HCT116 (cell line): ENCODE results near the gene AHNAK. TPM values are rescaled to one million over a fixed set of nuclear protein-coding genes. Genes with fewer than 3 reads are reported as not detected.

Experiments
- ATAC-seq: fragments of 200-7000 bp; cut with Tn5 transposase; 2 replicates; pipeline ENCODE4 v1.9.1; 2020; ENCODE audit warnings: mild to moderate bottlenecking, moderate library complexity
- BruUV-seq: library from RNA; stranded (reverse); fragments of 400-500 nt; replicated peaks from 2 replicates; lab custom pipeline; 2021; lab: Mats Ljungman, UMichigan
- CTCF ChIA-PET: fragments of 300-600 bp; sonication (Branson Sonifier 250); formaldehyde crosslinking; loops from one replicate; lab custom pipeline; 2021; ENCODE audit warnings: antibody characterized with exemption; lab: Charles Lee
- POLR2A ChIA-PET: fragments of 300-600, 350-600 bp; sonication (Branson Sonifier 250); formaldehyde crosslinking; loops from one replicate; lab custom pipeline; 2021; ENCODE audit warnings: antibody characterized with exemption; lab: Charles Lee
- RAD21 ChIA-PET, 2 experiments: fragments of 300-600 bp; sonication (Branson Sonifier 250); formaldehyde crosslinking; loops; one replicate each; lab custom pipeline; 2023; ENCODE audit warnings: low total read pairs in 2 of 2; ENCODE audit not compliant: uncharacterized antibody in 2 of 2, unreplicated experiment in 2 of 2, low non-redundant PET in 1 of 2; lab: Charles Lee
- DNase-seq: peaks from one replicate; pipeline ENCODE4 v3.0.0-alpha.2; 2010; ENCODE audit warnings: low read depth, low spot score
- H2AFZ ChIP-seq: fragments of 200-600 bp; shearing (Covaris generic), sonication (generic); 2 replicates; pipeline ENCODE4 v1.6.1; 2017; ENCODE audit warnings: low read depth, mixed run types, mixed read lengths, antibody characterized with exemption, low read length; ENCODE audit not compliant: poor library complexity, severe bottlenecking
- H3K27ac ChIP-seq: 2 replicates; pipeline ENCODE4 v1.5.1; 2012; ENCODE audit warnings: low read depth, low read length
- H3K27me3 ChIP-seq: fragments of 200-600 bp; sonication (generic); 2 replicates; pipeline ENCODE4 v1.6.1; 2016; ENCODE audit warnings: mixed run types, low read length, mixed read lengths; ENCODE audit not compliant: insufficient read depth
- H3K36me3 ChIP-seq, 2 experiments: fragments of 200-500 bp in 1 of 2; fragments of 200-600 bp in 1 of 2; sonication (Bioruptor generic) in 1 of 2; sonication (generic) in 1 of 2; 2 replicates each; pipeline versions ENCODE4 v1.5.1 to v1.6.1; 2014 to 2016; ENCODE audit warnings: low read length in 2 of 2, inconsistent platforms in 1 of 2, mixed read lengths in 1 of 2, mixed run types in 1 of 2; ENCODE audit not compliant: insufficient read depth in 2 of 2, control insufficient read depth in 1 of 2
- H3K4me1 ChIP-seq, 2 experiments: fragments of 200-600 bp in 1 of 2; sonication (generic) in 1 of 2; 2 replicates each; pipeline versions ENCODE4 v1.5.1 to v1.6.1; 2012 to 2017; ENCODE audit warnings: low read length in 2 of 2, inconsistent platforms in 1 of 2, mild to moderate bottlenecking in 1 of 2, mixed read lengths in 1 of 2, mixed run types in 1 of 2, moderate library complexity in 1 of 2; ENCODE audit not compliant: insufficient read depth in 2 of 2, control insufficient read depth in 1 of 2
- H3K4me2 ChIP-seq: fragments of 200-600 bp; sonication (generic); 2 replicates; pipeline ENCODE4 v1.6.1; 2017; ENCODE audit warnings: mixed run types, low read length, mixed read lengths
- H3K4me3 ChIP-seq, 2 experiments: fragments of 200-600 bp in 1 of 2; sonication (generic) in 1 of 2; replicated peaks in 1 of 2; 2 replicates each; pipeline ENCODE4 v1.5.1; 2011 to 2016; ENCODE audit warnings: low read length in 2 of 2, control low read depth in 1 of 2, low read depth in 1 of 2, mild to moderate bottlenecking in 1 of 2, mixed read lengths in 1 of 2, mixed run types in 1 of 2
- H3K79me2 ChIP-seq: fragments of 200-600 bp; sonication (generic); 2 replicates; pipeline ENCODE4 v1.6.1; 2017; ENCODE audit warnings: mild to moderate bottlenecking, mixed run types, low read length, moderate library complexity, mixed read lengths; ENCODE audit not compliant: insufficient read depth
- H3K9ac ChIP-seq: fragments of 200-600 bp; sonication (generic); 2 replicates; pipeline ENCODE4 v1.6.1; 2016; ENCODE audit warnings: low read length, mixed read lengths
- H3K9me2 ChIP-seq: fragments of 200-600 bp; sonication (generic), shearing (Covaris generic); 2 replicates; pipeline ENCODE4 v1.6.1; 2017; ENCODE audit warnings: mixed run types, mild to moderate bottlenecking, moderate library complexity; ENCODE audit not compliant: insufficient read depth
- H3K9me3 ChIP-seq, 2 experiments: fragments of 200-500 bp in 1 of 2; fragments of 200-600 bp in 1 of 2; sonication (Bioruptor generic) in 1 of 2; sonication (generic) in 1 of 2; 2 replicates each; pipeline ENCODE4 v1.6.1; 2014 to 2017; ENCODE audit warnings: low read length in 2 of 2, mixed read lengths in 2 of 2, inconsistent platforms in 1 of 2, low read depth in 1 of 2, mild to moderate bottlenecking in 1 of 2, mixed run types in 1 of 2, moderate library complexity in 1 of 2; ENCODE audit not compliant: control insufficient read depth in 1 of 2, insufficient read depth in 1 of 2
- H4K20me1 ChIP-seq: fragments of 200-600 bp; sonication (generic), shearing (Covaris generic); 2 replicates; pipeline ENCODE4 v1.6.1; 2017; ENCODE audit warnings: mixed run types, mild to moderate bottlenecking, moderate library complexity; ENCODE audit not compliant: insufficient read depth
- ATF3 ChIP-seq: IDR thresholded peaks from 2 replicates; pipeline ENCODE4 v1.6.1; 2012
- CEBPB ChIP-seq: IDR thresholded peaks from 2 replicates; pipeline ENCODE4 v1.6.1; 2012; ENCODE audit warnings: low read depth
- CTCF ChIP-seq, 3 experiments: fragments of 200-600 bp in 1 of 3; sonication (generic) in 1 of 3; IDR thresholded peaks in 2 of 3; conservative IDR thresholded peaks in 1 of 3; 2 replicates each; pipeline ENCODE4 v1.5.1; 2012 to 2017; ENCODE audit warnings: low read depth in 2 of 3, low read length in 2 of 3, antibody characterized with exemption in 1 of 3, borderline replicate concordance in 1 of 3, control low read depth in 1 of 3, mild to moderate bottlenecking in 1 of 3, mixed read lengths in 1 of 3, mixed run types in 1 of 3, moderate library complexity in 1 of 3; ENCODE audit not compliant: insufficient read depth in 1 of 3
- POLR2A ChIP-seq: IDR thresholded peaks from 2 replicates; pipeline ENCODE4 v1.7.0; 2011; ENCODE audit warnings: borderline replicate concordance; ENCODE audit not compliant: insufficient read depth, insufficient read length; ENCODE audit errors: extremely low read depth
- REST ChIP-seq: IDR thresholded peaks from 2 replicates; pipeline ENCODE4 v1.6.1; 2012; ENCODE audit warnings: low read depth
- YY1 ChIP-seq: IDR thresholded peaks from 2 replicates; pipeline ENCODE4 v1.6.1; 2011; ENCODE audit warnings: low read length, low read depth, moderate library complexity, mild to moderate bottlenecking; ENCODE audit not compliant: insufficient replicate concordance; ENCODE audit errors: extremely low read depth
- ZBTB33 ChIP-seq: IDR thresholded peaks from 2 replicates; pipeline ENCODE4 v1.6.1; 2011; ENCODE audit warnings: mild to moderate bottlenecking, low read length, moderate library complexity; ENCODE audit not compliant: insufficient replicate concordance; ENCODE audit errors: extremely low read depth
- ZFX ChIP-seq: fragments of 450-650 bp; IDR thresholded peaks from 2 replicates; pipeline ENCODE4 v1.6.1; 2017
- ZNF274 ChIP-seq: fragments of 200-500 bp; sonication (Bioruptor generic); IDR thresholded peaks from 2 replicates; pipeline ENCODE4 v1.6.1; 2014; ENCODE audit warnings: mild to moderate bottlenecking, low read depth, low read length, inconsistent platforms
- intact Hi-C: fragments of 100-400 bp; cut with micrococcal nuclease; formaldehyde crosslinking; loops from 2 replicates; pipeline ENCODE4 v1.10.0; 2022
- total RNA-seq: library from RNA; stranded (reverse); gene quantifications from one replicate; pipeline ENCODE4 v1.2.1, GENCODE V29; 2021; ENCODE audit not compliant: unreplicated experiment

Gene AHNAK
- total RNA-seq, 1 experiment from 2014 or later, result 239 TPM

- ChIA-PET CTCF (interaction anchor here (2.1 kb wide), 1 partner anchor 21 kb away, joined by 5 read pairs; no protein-coding TSS in a partner anchor), POLR2A (no interaction called here), RAD21 (no interaction called here)
- Histone ChIP-seq H3K4me2 (no peak overlapping the region), H2AFZ (no peak overlapping the region), H3K36me3 (no peaks in the 10 kb centered on the region), H3K27ac (no peak overlapping the region), H3K27me3 (no peaks in the 10 kb centered on the region), H3K9ac (no peak overlapping the region), H3K9me2 (no peaks in the 10 kb centered on the region), H3K9me3 (no peaks in the 10 kb centered on the region), H3K4me3 (no peak overlapping the region), H3K4me1 (no peaks in the 10 kb centered on the region), H3K79me2 (no peaks in the 10 kb centered on the region), H4K20me1 (no peaks in the 10 kb centered on the region)
- no peak for TF ChIP-seq REST
- no peak for TF ChIP-seq ZBTB33
- no peak for TF ChIP-seq CTCF (IDR thresholded peaks at IDR 0.05 in 2 of 3, conservative IDR thresholded peaks at IDR 0.05 in 1 of 3; ENCODE audit: borderline replicate concordance in 1 of 3, insufficient read depth in 1 of 3, low read depth in 2 of 3, low read length in 2 of 3)
- no peak for TF ChIP-seq CEBPB
- no peak for TF ChIP-seq ATF3
- no peak for TF ChIP-seq YY1
- TF ChIP-seq ZNF274, result no peak
- no peak for TF ChIP-seq POLR2A
- no peak for TF ChIP-seq ZFX
- ATAC-seq, result no peak
- BruUV-seq, result no TSS peak
- intact Hi-C loops, result no loop called here
- no peak for DNase-seq
These were observed 130.0 kb downstream of the AHNAK start for GRCh38 chr11:62416596-62416995.
